Measurements from ENCODE around the gene STUM. TPM values are rescaled to one million over a fixed set of nuclear protein-coding genes. Genes with fewer than 3 reads are reported as not detected.

Gene STUM
- total and polyA plus RNA-seq, 2 experiments from 2014 or later: 0.23 to 1.3 TPM

DNA sequence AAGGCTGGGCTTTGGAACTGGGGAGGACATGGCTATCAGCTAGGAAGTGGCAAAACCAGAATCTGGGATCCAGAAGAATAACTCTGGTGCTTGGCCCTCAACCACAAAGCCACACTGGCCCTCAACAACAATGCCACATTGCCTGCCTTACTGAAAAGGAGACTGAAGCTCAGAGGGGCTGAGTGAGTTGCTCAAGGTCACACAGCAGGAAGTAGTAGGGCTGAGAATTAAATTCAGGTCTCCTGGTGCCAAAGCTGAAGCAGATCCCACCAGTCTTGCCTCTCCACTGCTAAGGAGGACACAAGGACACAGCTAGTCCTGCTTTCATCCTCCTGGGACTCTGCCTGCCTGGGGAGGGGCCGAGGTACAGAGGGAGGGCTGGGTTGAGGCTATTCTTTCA lies 29.4 kb upstream of the STUM start:
- H3K27ac ChIP-seq (ENCODE audit: low read depth): no peak overlapping the region
- H3K27ac Mint-ChIP-seq: no peak overlapping the region
- H3K27me3 Mint-ChIP-seq (ENCODE audit: insufficient read depth, low read depth, poor library complexity): peaks cover 2% of the 10 kb centered on the region
- ATAC-seq: no peak
- H3F3A ChIP-seq (replicated peaks; ENCODE audit: low read depth): no peaks in the 10 kb centered on the region
- no peaks in the 10 kb centered on the region for H3K9me2 ChIP-seq (ENCODE audit: insufficient read depth)
- no peak overlapping the region for H3K4me3 Mint-ChIP-seq
- DNase-seq (ENCODE audit: low spot score): no peak
- H3K4me2 ChIP-seq: no peak overlapping the region
- H3K4me1 ChIP-seq (ENCODE audit: insufficient read depth): peaks cover 17% of the 10 kb centered on the region
- no peak for TF ChIP-seq CREB1 (CRISPR knock-in tag; IDR thresholded peaks at IDR 0.05; ENCODE audit: low read depth)
- TF ChIP-seq, protein P1, sequence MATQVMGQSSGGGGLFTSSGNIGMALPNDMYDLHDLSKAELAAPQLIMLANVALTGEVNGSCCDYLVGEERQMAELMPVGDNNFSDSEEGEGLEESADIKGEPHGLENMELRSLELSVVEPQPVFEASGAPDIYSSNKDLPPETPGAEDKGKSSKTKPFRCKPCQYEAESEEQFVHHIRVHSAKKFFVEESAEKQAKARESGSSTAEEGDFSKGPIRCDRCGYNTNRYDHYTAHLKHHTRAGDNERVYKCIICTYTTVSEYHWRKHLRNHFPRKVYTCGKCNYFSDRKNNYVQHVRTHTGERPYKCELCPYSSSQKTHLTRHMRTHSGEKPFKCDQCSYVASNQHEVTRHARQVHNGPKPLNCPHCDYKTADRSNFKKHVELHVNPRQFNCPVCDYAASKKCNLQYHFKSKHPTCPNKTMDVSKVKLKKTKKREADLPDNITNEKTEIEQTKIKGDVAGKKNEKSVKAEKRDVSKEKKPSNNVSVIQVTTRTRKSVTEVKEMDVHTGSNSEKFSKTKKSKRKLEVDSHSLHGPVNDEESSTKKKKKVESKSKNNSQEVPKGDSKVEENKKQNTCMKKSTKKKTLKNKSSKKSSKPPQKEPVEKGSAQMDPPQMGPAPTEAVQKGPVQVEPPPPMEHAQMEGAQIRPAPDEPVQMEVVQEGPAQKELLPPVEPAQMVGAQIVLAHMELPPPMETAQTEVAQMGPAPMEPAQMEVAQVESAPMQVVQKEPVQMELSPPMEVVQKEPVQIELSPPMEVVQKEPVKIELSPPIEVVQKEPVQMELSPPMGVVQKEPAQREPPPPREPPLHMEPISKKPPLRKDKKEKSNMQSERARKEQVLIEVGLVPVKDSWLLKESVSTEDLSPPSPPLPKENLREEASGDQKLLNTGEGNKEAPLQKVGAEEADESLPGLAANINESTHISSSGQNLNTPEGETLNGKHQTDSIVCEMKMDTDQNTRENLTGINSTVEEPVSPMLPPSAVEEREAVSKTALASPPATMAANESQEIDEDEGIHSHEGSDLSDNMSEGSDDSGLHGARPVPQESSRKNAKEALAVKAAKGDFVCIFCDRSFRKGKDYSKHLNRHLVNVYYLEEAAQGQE (IDR thresholded peaks at IDR 0.05; ENCODE audit: unreplicated experiment): no peak
- TF ChIP-seq EZH2phosphoT487 (IDR thresholded peaks at IDR 0.05; ENCODE audit: unreplicated experiment): no peak
- TF ChIP-seq ZNF331 (CRISPR knock-in tag; IDR thresholded peaks at IDR 0.05; ENCODE audit: low read depth): no peak
- no peak for TF ChIP-seq EZH2 (IDR thresholded peaks at IDR 0.05; ENCODE audit: low read depth, unreplicated experiment)
- TF ChIP-seq, protein P2, sequence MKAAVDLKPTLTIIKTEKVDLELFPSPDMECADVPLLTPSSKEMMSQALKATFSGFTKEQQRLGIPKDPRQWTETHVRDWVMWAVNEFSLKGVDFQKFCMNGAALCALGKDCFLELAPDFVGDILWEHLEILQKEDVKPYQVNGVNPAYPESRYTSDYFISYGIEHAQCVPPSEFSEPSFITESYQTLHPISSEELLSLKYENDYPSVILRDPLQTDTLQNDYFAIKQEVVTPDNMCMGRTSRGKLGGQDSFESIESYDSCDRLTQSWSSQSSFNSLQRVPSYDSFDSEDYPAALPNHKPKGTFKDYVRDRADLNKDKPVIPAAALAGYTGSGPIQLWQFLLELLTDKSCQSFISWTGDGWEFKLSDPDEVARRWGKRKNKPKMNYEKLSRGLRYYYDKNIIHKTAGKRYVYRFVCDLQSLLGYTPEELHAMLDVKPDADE (IDR thresholded peaks at IDR 0.05): no peak
- TF ChIP-seq POLR2AphosphoS5 (IDR thresholded peaks at IDR 0.05; ENCODE audit: low read depth): no peak
- no peak for TF ChIP-seq JUNB (IDR thresholded peaks at IDR 0.05; ENCODE audit: unreplicated experiment)
- TF ChIP-seq NANOG (IDR thresholded peaks at IDR 0.05; ENCODE audit: borderline replicate concordance): no peak
- TF ChIP-seq, protein P3, sequence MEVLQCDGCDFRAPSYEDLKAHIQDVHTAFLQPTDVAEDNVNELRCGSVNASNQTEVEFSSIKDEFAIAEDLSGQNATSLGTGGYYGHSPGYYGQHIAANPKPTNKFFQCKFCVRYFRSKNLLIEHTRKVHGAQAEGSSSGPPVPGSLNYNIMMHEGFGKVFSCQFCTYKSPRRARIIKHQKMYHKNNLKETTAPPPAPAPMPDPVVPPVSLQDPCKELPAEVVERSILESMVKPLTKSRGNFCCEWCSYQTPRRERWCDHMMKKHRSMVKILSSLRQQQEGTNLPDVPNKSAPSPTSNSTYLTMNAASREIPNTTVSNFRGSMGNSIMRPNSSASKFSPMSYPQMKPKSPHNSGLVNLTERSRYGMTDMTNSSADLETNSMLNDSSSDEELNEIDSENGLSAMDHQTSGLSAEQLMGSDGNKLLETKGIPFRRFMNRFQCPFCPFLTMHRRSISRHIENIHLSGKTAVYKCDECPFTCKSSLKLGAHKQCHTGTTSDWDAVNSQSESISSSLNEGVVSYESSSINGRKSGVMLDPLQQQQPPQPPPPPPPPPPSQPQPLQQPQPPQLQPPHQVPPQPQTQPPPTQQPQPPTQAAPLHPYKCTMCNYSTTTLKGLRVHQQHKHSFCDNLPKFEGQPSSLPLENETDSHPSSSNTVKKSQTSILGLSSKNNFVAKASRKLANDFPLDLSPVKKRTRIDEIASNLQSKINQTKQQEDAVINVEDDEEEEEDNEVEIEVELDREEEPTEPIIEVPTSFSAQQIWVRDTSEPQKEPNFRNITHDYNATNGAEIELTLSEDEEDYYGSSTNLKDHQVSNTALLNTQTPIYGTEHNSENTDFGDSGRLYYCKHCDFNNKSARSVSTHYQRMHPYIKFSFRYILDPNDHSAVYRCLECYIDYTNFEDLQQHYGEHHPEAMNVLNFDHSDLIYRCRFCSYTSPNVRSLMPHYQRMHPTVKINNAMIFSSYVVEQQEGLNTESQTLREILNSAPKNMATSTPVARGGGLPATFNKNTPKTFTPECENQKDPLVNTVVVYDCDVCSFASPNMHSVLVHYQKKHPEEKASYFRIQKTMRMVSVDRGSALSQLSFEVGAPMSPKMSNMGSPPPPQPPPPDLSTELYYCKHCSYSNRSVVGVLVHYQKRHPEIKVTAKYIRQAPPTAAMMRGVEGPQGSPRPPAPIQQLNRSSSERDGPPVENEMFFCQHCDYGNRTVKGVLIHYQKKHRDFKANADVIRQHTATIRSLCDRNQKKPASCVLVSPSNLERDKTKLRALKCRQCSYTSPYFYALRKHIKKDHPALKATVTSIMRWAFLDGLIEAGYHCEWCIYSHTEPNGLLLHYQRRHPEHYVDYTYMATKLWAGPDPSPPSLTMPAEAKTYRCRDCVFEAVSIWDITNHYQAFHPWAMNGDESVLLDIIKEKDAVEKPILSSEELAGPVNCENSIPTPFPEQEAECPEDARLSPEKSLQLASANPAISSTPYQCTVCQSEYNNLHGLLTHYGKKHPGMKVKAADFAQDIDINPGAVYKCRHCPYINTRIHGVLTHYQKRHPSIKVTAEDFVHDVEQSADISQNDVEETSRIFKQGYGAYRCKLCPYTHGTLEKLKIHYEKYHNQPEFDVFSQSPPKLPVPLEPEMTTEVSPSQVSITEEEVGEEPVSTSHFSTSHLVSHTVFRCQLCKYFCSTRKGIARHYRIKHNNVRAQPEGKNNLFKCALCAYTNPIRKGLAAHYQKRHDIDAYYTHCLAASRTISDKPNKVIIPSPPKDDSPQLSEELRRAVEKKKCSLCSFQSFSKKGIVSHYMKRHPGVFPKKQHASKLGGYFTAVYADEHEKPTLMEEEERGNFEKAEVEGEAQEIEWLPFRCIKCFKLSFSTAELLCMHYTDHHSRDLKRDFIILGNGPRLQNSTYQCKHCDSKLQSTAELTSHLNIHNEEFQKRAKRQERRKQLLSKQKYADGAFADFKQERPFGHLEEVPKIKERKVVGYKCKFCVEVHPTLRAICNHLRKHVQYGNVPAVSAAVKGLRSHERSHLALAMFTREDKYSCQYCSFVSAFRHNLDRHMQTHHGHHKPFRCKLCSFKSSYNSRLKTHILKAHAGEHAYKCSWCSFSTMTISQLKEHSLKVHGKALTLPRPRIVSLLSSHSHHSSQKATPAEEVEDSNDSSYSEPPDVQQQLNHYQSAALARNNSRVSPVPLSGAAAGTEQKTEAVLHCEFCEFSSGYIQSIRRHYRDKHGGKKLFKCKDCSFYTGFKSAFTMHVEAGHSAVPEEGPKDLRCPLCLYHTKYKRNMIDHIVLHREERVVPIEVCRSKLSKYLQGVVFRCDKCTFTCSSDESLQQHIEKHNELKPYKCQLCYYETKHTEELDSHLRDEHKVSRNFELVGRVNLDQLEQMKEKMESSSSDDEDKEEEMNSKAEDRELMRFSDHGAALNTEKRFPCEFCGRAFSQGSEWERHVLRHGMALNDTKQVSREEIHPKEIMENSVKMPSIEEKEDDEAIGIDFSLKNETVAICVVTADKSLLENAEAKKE (CRISPR knock-in tag; IDR thresholded peaks at IDR 0.05): no peak
- TF ChIP-seq, protein P4, sequence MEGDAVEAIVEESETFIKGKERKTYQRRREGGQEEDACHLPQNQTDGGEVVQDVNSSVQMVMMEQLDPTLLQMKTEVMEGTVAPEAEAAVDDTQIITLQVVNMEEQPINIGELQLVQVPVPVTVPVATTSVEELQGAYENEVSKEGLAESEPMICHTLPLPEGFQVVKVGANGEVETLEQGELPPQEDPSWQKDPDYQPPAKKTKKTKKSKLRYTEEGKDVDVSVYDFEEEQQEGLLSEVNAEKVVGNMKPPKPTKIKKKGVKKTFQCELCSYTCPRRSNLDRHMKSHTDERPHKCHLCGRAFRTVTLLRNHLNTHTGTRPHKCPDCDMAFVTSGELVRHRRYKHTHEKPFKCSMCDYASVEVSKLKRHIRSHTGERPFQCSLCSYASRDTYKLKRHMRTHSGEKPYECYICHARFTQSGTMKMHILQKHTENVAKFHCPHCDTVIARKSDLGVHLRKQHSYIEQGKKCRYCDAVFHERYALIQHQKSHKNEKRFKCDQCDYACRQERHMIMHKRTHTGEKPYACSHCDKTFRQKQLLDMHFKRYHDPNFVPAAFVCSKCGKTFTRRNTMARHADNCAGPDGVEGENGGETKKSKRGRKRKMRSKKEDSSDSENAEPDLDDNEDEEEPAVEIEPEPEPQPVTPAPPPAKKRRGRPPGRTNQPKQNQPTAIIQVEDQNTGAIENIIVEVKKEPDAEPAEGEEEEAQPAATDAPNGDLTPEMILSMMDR (conservative IDR thresholded peaks at IDR 0.05; ENCODE audit: low read depth in 2 of 2): no peak
- TF ChIP-seq STAT1 (IDR thresholded peaks at IDR 0.05; ENCODE audit: unreplicated experiment): no peak
- no peak for TF ChIP-seq ZNF114 (CRISPR knock-in tag; IDR thresholded peaks at IDR 0.05)
- no peaks in the 10 kb centered on the region for H3K79me2 ChIP-seq (replicated peaks; ENCODE audit: insufficient read depth)
- H2AFZ ChIP-seq: no peak overlapping the region
- no peaks in the 10 kb centered on the region for H3K36me3 Mint-ChIP-seq (ENCODE audit: low read depth)
- no peaks in the 10 kb centered on the region for H3K27me3 ChIP-seq (ENCODE audit: insufficient read depth)
- H3K36me3 ChIP-seq (ENCODE audit: insufficient read depth): no peaks in the 10 kb centered on the region
- peaks cover 16% of the 10 kb centered on the region for H3K4me1 Mint-ChIP-seq
- no peak overlapping the region for H3K4me3 ChIP-seq
- no peaks in the 10 kb centered on the region for H4K20me1 ChIP-seq (replicated peaks; ENCODE audit: insufficient read depth)
- H3K9me3 Mint-ChIP-seq: no peaks in the 10 kb centered on the region
